Glutamatergic neuron (in vitro differentiated cells): ENCODE measurements around the gene ARHGAP20. TPM values are rescaled to one million over a fixed set of nuclear protein-coding genes. Genes with fewer than 3 reads are reported as not detected.
A peak's percentile ranks its signal among the peaks of the same experiment; 100 is the strongest.

Experiments
- DNase-seq: peaks from one replicate; pipeline ENCODE4 v3.0.0; 2022
- H3K27ac Mint-ChIP-seq: one replicate; pipeline ENCODE4 v1.8.0; 2020; ENCODE audit warnings: mild to moderate bottlenecking, mixed read lengths, inconsistent platforms; ENCODE audit not compliant: unreplicated experiment
- H3K27me3 Mint-ChIP-seq: one replicate; pipeline ENCODE4 v1.8.0; 2020; ENCODE audit warnings: mild to moderate bottlenecking, moderate library complexity, mixed read lengths, inconsistent platforms; ENCODE audit not compliant: unreplicated experiment
- H3K36me3 Mint-ChIP-seq: one replicate; pipeline ENCODE4 v1.8.0; 2020; ENCODE audit warnings: mild to moderate bottlenecking, mixed read lengths, inconsistent platforms; ENCODE audit not compliant: unreplicated experiment
- H3K4me1 Mint-ChIP-seq: one replicate; pipeline ENCODE4 v1.8.0; 2020; ENCODE audit warnings: mild to moderate bottlenecking, low read depth, mixed read lengths, inconsistent platforms; ENCODE audit not compliant: unreplicated experiment
- H3K4me3 Mint-ChIP-seq: one replicate; pipeline ENCODE4 v1.8.0; 2020; ENCODE audit warnings: mild to moderate bottlenecking, mixed read lengths, inconsistent platforms; ENCODE audit not compliant: unreplicated experiment
- H3K9me3 Mint-ChIP-seq: one replicate; pipeline ENCODE4 v1.8.0; 2020; ENCODE audit warnings: mild to moderate bottlenecking, moderate library complexity, mixed read lengths, inconsistent platforms; ENCODE audit not compliant: unreplicated experiment
- CTCF ChIP-seq: fragments of 200-600 bp; sonication (generic); IDR thresholded peaks from one replicate; pipeline ENCODE4 v1.5.0; 2021; ENCODE audit not compliant: partially characterized antibody, unreplicated experiment
- long read RNA-seq: library from polyadenylated mRNA; unstranded; transcript quantifications from one replicate; pipeline ENCODE4 v2.0.0, GENCODE V29; 2020; ENCODE audit not compliant: unreplicated experiment
- total RNA-seq: library from RNA; stranded (reverse); fragmentation: NEBNext Ultra II Directional; extraction: Animal tissue kit (Norgen Biotek cat#: 25700); gene quantifications from one replicate; pipeline ENCODE4 v1.2.1, GENCODE V29; 2021; ENCODE audit not compliant: unreplicated experiment

The ARHGAP20 gene
- not detected for total RNA-seq
- long read RNA-seq = 0 reads

DNA sequence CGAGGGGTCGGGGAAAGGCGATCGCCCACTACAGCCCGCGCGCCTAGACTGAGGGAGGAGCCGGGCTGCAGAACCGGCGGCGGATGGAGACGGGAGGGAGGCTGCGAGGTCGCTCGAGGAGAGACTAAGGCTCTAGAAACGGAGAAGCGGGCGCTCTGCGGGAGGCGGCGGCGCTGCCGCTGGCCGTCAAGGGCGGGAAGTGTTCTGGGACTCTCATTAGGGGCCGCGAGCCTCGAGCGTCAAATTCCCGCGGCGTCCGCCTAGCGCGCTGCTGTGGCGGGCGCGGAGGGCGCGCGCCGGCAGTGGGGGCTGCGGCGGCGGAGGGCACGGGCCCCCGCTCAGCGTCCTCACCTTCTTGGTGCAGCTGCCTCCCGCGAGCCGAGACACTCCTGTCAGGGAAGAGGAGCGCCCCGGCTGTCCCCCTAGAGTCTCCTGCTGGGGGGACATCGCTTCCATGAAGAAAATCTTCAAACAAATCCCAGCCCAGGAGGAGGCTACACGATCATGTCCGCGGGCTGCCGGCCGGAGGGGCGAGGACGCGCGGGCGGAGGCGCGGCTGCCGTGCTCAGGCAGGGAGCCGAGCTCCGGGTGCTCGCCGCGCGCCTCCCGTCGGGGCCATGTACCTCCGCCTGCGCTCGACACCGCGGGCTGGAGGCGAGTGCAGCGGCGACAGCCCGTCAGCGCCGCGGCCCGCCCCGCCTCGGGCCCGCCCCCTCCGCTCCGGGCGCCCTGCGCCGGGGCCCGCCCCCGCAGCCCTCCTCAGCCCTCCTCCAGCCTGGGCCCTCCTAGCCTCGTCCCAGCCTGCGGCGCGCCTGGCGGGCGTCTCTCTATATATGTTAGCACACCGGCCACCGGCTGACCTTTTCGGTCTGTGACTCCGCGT lies at the start of gene ARHGAP20:
ARHGAP20 (minus strand) TSS at position 662 of the 883 bp plus-strand sequence; CDS start at position 456, 206 bp downstream.
- H3K9me3 Mint-ChIP-seq = peaks cover 2% of the 10 kb centered on the region
- H3K27ac Mint-ChIP-seq = no peak within 1 kb of the TSS
- H3K36me3 Mint-ChIP-seq = no peaks in the 10 kb centered on the region
- peak; percentile 76 for DNase-seq
- H3K4me3 Mint-ChIP-seq = peak within 1 kb of the TSS; percentile 87
- H3K27me3 Mint-ChIP-seq = peaks cover 30% of the 10 kb centered on the region
- no peaks in the 10 kb centered on the region for H3K4me1 Mint-ChIP-seq
- TF ChIP-seq CTCF = no peak

DNA sequence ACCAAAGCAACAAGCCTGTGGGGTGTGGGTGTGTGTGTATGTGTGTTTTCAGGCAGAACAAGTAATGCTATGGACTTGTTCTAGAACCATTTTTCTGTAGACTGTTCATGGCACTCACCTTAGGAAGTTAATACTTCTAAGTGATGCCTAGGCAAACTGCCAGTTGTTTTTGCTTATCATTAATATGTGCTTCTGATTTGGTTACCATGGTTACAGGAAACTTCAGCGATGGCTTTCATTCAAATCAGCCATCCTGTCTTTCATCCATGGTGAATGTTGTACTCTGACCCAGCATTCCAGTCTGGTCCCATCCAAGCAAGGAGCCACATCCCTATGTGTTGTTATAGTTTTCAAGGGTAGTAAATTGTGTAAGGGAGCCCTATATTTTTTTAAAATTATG lies 49.8 kb upstream of the ARHGAP20 start:
- no peak overlapping the region for H3K27ac Mint-ChIP-seq
- no peak overlapping the region for H3K4me3 Mint-ChIP-seq
- H3K4me1 Mint-ChIP-seq = no peaks in the 10 kb centered on the region
- H3K27me3 Mint-ChIP-seq = peaks cover 1% of the 10 kb centered on the region
- TF ChIP-seq CTCF = no peak
- no peaks in the 10 kb centered on the region for H3K36me3 Mint-ChIP-seq
- no peaks in the 10 kb centered on the region for H3K9me3 Mint-ChIP-seq
- DNase-seq = no peak

DNA sequence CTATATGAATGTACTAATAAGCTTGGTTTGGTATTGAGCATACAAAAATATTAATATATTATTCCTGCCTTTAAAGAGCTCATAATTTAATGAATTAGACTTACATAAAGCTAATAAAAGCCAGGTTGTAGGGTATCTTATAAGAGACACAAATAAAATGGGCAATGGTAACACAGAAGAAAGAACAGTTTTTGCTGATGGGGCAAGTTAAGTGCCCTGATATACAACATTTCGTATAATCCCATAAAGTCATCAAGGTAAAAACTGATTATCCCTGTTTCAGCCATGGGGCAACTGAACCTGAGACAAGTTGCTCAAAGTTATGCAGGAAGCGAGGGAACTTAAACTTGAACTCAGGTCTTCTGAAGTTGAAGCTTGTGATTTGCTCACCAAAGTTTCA lies 48.9 kb upstream of the ARHGAP20 start:
- no peak overlapping the region for H3K4me3 Mint-ChIP-seq
- no peaks in the 10 kb centered on the region for H3K4me1 Mint-ChIP-seq
- H3K27me3 Mint-ChIP-seq = peaks cover 1% of the 10 kb centered on the region
- no peaks in the 10 kb centered on the region for H3K36me3 Mint-ChIP-seq
- TF ChIP-seq CTCF = no peak
- no peak overlapping the region for H3K27ac Mint-ChIP-seq
- no peak for DNase-seq
- no peaks in the 10 kb centered on the region for H3K9me3 Mint-ChIP-seq

- peaks cover 1% of the 10 kb centered on the region for H3K27me3 Mint-ChIP-seq
- no peaks in the 10 kb centered on the region for H3K4me1 Mint-ChIP-seq
- no peak for TF ChIP-seq CTCF
- H3K36me3 Mint-ChIP-seq = no peaks in the 10 kb centered on the region
- H3K27ac Mint-ChIP-seq = no peak overlapping the region
- no peak overlapping the region for H3K4me3 Mint-ChIP-seq
- no peak for DNase-seq
- no peaks in the 10 kb centered on the region for H3K9me3 Mint-ChIP-seq
These were observed 47.7 kb upstream of the ARHGAP20 start for GRCh38 chr11:110759972-110760381.
